ENCODE results near the gene NUP214.
"Not testable (repeated sequence)": the region's sequence is repeated elsewhere in the genome, so short reads cannot be mapped to it uniquely, and the experiment has no call there.

Gene NUP214

DNA sequence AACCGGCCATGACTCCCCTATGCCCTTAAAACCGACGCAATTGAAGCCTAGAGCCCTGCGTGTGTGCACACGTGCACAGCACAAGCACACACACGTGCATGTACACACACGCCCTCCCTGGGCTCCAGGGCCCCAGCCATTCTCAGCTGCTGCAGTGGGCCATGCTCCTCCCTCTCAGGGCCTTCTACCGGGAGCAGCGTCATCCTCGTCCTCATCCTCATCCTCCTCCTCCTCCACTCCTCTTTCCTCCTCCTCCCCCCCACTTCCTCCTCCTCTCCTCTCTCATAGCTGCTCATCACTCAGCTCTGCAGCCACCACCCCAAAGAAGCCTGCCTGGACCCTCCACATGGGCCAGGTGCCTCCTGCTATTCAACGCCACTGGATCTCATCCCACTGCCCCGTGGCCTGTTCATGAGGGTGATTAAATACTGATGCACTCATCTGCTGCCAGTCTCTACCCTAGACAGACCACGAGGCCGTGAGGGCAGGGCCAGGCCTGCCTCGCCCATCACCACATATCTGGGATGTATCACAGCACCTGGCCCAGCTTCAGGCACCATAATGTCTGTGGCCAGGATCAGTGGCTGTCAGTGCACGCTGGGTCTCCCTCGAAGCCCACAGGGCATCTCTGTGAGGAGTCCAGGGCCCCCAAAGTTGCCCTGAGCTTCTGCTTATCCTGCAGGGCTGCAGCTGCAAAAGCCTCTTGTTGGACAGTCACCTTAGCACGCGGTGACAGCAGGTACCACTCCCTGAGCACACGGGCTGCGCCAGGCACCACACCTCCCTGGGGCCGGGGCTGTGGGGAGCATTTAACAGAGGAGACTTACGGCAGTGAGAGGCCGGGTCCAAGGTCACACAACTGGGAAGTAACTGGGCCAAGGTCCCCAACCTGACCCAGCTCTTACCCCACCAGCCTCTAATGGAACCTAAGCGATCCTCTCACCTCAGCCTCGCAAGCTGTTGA lies 141.2 kb downstream of the NUP214 start (continued):
- TF ChIP-seq, protein P1, sequence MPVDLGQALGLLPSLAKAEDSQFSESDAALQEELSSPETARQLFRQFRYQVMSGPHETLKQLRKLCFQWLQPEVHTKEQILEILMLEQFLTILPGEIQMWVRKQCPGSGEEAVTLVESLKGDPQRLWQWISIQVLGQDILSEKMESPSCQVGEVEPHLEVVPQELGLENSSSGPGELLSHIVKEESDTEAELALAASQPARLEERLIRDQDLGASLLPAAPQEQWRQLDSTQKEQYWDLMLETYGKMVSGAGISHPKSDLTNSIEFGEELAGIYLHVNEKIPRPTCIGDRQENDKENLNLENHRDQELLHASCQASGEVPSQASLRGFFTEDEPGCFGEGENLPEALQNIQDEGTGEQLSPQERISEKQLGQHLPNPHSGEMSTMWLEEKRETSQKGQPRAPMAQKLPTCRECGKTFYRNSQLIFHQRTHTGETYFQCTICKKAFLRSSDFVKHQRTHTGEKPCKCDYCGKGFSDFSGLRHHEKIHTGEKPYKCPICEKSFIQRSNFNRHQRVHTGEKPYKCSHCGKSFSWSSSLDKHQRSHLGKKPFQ (tag by site-specific recombination; IDR thresholded peaks at IDR 0.05): no peak
- TF ChIP-seq SP2 (tag by site-specific recombination; IDR thresholded peaks at IDR 0.05) (no peak), ZBTB8A (tag by site-specific recombination; IDR thresholded peaks at IDR 0.05) (no peak)
- TF ChIP-seq, protein P2, sequence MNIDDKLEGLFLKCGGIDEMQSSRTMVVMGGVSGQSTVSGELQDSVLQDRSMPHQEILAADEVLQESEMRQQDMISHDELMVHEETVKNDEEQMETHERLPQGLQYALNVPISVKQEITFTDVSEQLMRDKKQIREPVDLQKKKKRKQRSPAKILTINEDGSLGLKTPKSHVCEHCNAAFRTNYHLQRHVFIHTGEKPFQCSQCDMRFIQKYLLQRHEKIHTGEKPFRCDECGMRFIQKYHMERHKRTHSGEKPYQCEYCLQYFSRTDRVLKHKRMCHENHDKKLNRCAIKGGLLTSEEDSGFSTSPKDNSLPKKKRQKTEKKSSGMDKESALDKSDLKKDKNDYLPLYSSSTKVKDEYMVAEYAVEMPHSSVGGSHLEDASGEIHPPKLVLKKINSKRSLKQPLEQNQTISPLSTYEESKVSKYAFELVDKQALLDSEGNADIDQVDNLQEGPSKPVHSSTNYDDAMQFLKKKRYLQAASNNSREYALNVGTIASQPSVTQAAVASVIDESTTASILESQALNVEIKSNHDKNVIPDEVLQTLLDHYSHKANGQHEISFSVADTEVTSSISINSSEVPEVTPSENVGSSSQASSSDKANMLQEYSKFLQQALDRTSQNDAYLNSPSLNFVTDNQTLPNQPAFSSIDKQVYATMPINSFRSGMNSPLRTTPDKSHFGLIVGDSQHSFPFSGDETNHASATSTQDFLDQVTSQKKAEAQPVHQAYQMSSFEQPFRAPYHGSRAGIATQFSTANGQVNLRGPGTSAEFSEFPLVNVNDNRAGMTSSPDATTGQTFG (tag by site-specific recombination; IDR thresholded peaks at IDR 0.05; ENCODE audit: borderline replicate concordance): no peak

DNA sequence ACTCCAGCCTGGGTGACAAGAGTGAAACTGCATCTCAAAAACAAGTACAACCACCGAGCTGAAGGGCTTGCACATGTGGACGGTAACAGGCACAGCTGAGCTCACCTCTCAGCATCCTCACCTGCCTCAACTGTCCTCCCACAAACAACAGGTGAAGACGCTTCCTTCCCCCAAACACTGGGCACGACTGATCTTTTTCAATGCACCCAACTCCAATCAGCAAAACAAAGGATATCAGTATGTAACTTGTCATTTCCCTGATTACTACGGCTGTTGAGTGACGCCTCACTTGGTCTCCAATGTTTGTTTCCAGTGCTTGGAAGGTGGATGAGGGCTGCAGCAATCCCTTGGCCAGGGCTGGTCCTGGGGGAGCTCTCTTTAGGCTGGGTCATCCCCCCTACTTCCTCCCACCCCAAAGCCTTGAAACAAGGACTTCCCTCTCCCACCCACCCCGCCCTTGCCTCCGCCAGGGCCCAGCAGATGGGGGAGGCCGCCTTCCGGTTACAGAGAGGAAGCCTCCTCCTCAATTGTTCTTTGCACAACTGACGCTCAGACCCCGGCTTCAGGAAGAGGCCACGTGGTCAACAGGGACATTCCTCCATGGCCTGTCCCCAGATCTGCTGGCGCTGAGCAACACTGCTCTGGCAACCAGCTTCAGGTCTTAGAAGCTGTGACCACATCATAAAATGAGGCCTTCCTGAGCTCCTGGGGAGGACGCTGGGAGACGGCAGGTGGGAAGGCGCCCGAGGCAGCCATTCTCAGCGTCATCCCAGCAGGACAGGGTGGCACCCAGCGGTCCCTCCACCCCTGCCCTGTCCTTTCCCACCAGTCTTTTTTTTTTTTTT lies 145.0 kb downstream of the NUP214 start:
- ChIA-PET POLR2A (no interaction called here), CTCF (interaction anchor here (0.5 to 1.8 kb wide), 2 partner anchors 66 to 894 kb away, joined by 3 to 5 read pairs; no protein-coding TSS in a partner anchor)

DNA sequence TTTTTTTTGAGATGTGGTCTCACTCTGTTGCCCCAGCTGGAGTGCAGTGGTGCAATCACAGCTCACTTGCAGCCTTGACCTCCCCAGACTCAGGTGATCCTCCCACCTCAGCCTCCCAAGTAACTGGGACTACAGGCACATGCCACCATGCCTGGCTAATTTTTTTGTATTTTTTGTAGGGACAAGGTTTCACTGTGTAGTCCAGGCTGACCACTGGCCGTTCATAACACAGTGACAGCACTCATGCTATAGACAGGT lies 145.6 kb downstream of the NUP214 start:
- H3K4me3 ChIP-seq (ENCODE audit: low read depth, low read length); H3K27ac ChIP-seq (ENCODE audit: extremely low read depth, low read depth, low read length); POLR2A ChIA-PET; H3K9me3 ChIP-seq (ENCODE audit: control insufficient read depth, insufficient read depth, low read depth, low read length); H3K36me3 ChIP-seq (ENCODE audit: control insufficient read depth in 2 of 2, insufficient read depth in 1 of 2, low read length in 2 of 2); H3K4me1 ChIP-seq (ENCODE audit: control insufficient read depth, insufficient read depth, low read length): not testable (repeated sequence)
- CTCF ChIA-PET: interaction anchor here (0.5 to 1.8 kb wide), 2 partner anchors 65 to 893 kb away, joined by 3 to 5 read pairs; no protein-coding TSS in a partner anchor

More for the DNA sequence above, 145.0 kb downstream of the NUP214 start:
- H3K27ac ChIP-seq (ENCODE audit: extremely low read depth, low read depth, low read length): no peak overlapping the region
- H3K4me1 ChIP-seq (ENCODE audit: control insufficient read depth, insufficient read depth, low read length): no peaks in the 10 kb centered on the region
- no peak overlapping the region for H3K4me3 ChIP-seq (ENCODE audit: low read depth, low read length)
- H3K9me3 ChIP-seq (ENCODE audit: control insufficient read depth, insufficient read depth, low read depth, low read length): no peaks in the 10 kb centered on the region
- no peaks in the 10 kb centered on the region for H3K36me3 ChIP-seq (ENCODE audit: control insufficient read depth in 2 of 2, insufficient read depth in 1 of 2, low read length in 2 of 2)
- TF ChIP-seq ZIC2 (tag by site-specific recombination; IDR thresholded peaks at IDR 0.05): peak; percentile 99
- TF ChIP-seq, protein P3, sequence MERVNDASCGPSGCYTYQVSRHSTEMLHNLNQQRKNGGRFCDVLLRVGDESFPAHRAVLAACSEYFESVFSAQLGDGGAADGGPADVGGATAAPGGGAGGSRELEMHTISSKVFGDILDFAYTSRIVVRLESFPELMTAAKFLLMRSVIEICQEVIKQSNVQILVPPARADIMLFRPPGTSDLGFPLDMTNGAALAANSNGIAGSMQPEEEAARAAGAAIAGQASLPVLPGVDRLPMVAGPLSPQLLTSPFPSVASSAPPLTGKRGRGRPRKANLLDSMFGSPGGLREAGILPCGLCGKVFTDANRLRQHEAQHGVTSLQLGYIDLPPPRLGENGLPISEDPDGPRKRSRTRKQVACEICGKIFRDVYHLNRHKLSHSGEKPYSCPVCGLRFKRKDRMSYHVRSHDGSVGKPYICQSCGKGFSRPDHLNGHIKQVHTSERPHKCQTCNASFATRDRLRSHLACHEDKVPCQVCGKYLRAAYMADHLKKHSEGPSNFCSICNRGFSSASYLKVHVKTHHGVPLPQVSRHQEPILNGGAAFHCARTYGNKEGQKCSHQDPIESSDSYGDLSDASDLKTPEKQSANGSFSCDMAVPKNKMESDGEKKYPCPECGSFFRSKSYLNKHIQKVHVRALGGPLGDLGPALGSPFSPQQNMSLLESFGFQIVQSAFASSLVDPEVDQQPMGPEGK (tag by site-specific recombination; IDR thresholded peaks at IDR 0.05): no peak

DNA sequence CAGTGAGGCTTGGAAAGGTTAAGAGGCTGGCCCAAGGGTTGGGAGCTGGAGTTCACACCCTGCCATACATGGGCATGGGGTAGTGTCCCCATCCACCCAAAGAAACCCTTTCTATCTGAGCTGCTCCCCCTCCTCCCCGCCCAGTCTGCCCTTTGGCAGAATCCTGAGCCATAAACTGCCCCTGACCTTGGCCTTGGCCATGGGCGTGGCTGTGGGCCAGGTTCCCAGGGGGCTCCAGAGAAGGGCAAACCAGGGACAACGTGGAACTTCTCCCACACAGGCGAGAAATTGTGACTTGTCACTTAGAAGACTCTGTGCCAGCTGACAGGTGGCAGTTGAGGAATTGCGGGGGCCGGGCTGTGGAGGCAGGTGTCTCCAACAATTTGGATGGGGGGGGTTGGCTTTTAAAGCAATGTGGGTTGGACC lies 146.1 kb downstream of the NUP214 start:
- Histone ChIP-seq H3K36me3 (ENCODE audit: control insufficient read depth in 2 of 2, insufficient read depth in 1 of 2, low read length in 2 of 2) (no peaks in the 10 kb centered on the region), H3K4me3 (ENCODE audit: low read depth, low read length) (no peak overlapping the region), H3K4me1 (ENCODE audit: control insufficient read depth, insufficient read depth, low read length) (no peaks in the 10 kb centered on the region), H3K27ac (ENCODE audit: extremely low read depth, low read depth, low read length) (no peak overlapping the region), H3K9me3 (ENCODE audit: control insufficient read depth, insufficient read depth, low read depth, low read length) (no peaks in the 10 kb centered on the region)
- ChIA-PET POLR2A (no interaction called here), CTCF (interaction anchor here (0.5 to 1.8 kb wide), 3 partner anchors 23 to 65 kb away, joined by 3 to 5 read pairs (median 5); no protein-coding TSS in a partner anchor)
- TF ChIP-seq ZNF324 (tag by site-specific recombination; IDR thresholded peaks at IDR 0.05) (no peak), EGR2 (tag by site-specific recombination; IDR thresholded peaks at IDR 0.05; ENCODE audit: low read depth) (0 out of 2 replicates have a peak, but pooled peaks have one; percentile 14)
